NCI-H1417 (cell line): ENCODE results near the gene RPUSD2.
"Not testable (repeated sequence)": the region's sequence is repeated elsewhere in the genome, so short reads cannot be mapped to it uniquely, and the experiment has no call there.

Experiments used
- DNase-seq, 3 experiments: peaks; one replicate each; lab custom pipeline; 2025; lab: John Stamatoyannopoulos, UW

The RPUSD2 gene

DNA sequence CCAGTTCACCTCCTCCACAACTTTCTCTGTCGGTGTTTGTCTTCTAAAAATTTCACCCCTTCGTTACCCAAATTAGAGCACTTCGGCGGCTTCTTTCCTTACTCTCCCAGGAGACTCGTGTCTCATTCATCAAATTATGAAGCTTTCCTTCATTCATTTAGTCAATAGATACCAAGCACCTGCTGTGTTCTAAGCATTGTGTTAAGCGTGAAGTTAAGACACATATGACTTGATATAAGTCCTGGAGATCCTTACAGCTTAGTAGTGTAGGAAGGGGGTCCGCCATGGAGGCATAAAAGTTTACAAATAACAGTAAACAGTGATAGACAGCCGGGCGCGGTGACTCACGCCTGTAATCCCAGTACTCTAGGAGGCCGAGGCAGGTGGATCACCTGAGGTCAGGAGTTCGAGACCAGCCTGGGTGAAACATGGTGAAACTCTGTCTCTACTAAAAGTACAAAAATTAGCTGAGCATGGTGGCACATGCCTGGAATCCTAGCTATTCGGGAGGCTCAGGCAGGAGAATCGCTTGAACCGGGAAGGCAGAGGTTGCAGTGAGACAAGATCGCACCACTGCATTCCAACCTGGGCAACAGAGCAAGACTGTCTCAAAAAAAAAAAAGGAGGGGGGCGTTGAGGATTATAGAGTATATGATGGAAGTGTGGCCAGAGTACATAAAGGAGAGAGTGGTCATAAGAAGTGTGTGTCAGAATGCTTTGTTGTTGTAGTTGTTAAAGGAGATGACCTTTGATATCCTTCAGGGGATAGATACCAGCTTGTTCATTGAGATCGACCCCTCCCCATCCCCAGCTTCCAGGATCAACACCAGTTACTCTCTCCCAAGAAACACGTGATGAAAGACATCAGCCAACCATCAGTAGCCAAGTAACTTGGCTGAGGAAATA, 3.5 kb upstream of the RPUSD2 start:
- no peak for DNase-seq

DNA sequence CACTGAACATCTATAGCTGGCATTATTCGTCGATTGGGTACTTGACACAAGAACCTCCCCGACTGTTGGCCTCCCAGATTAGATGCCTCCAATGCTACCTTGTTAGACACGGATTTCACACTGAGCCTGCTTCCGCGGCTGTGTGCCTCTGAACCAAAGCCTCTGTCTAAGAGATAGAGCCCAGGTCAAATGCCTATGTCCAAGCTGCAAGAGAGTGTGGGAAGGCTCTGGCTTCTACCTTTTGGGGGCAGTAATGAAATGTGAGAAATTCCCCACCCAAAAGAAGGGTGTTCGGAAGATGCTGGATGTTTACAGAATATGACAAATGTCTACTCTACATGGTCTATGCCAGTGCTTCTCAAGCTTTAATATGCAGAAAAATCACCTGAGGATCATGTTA, 2.0 kb upstream of the RPUSD2 start:
- DNase-seq = peak in 1 of 3 experiments; percentile 1

DNA sequence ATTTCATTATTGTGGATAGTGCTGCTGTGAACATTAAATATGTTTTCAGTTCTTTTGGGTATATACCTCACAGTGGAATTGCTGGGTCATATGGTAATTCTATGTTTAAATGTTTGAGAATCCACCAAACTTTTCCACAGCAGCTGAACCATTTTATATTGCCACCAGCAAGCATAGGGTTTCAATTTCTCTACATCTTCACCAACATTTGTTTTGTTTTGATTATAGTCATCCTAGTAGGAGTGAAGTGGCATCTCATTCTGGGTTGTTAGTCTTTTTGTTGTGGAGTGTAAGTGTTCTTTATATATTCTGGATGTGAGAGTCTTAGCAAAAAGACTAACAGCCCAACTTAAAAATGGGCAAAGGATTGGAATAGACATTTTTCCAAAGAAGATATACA, 6.0 kb downstream of the RPUSD2 start:
- DNase-seq = no peak

DNA sequence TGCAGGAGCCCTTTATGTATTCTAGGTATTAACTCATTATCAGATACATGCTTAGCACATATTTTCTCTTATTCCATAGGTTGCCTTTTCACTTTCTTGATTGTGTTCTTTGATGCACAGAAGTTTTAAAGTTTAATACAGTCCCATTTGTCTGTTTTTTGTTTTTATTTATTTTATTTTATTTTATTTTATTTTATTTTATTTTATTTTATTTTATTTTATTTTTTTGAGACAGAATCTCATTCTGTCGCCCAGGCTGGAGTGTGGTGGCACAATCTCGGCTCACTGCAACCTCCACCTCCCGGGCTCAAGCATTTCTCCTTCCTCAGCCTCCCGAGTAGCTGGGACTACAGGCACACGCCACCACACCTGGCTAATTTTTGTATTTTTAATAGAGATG, 7.8 kb downstream of the RPUSD2 start:
- DNase-seq = not testable (repeated sequence)

DNA sequence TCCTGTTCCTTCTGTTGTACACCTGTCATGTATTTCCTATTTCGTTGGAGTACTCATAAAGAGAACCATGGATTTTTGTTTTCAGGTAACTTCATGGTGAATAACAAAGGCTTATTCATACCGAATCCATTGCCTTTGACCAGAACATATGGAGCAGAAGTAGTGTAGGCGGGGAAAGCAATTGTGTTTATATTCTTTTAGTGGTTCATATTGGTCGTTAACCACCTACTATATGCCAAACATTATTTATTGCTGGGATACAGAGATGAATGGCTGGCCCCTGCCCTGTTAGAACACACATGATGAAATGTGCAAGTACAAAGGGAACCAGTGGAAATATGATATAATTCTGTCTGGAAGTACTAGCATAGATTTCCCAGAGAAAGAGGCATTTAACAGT, 9.8 kb downstream of the RPUSD2 start:
- no peak for DNase-seq

DNA sequence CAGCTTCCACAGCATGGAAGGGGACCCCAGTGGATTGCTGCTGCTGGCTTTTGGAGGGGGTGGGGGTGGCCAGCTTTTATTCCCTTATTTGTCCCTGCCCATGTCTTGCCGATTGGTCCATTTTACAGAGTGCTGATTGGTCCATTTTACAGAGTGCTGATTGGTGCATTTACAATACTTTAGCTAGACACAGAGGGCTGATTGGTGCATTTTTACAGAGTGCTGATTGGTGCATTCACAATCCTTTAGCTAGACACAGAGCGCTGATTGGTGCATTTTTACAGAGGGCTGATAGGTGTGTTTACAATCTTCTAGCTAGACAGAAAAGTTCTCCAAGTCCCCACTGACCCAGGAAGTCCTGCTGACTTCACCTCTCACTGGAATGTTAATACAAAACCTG, 12.7 kb downstream of the RPUSD2 start:
- not testable (repeated sequence) for DNase-seq

DNA sequence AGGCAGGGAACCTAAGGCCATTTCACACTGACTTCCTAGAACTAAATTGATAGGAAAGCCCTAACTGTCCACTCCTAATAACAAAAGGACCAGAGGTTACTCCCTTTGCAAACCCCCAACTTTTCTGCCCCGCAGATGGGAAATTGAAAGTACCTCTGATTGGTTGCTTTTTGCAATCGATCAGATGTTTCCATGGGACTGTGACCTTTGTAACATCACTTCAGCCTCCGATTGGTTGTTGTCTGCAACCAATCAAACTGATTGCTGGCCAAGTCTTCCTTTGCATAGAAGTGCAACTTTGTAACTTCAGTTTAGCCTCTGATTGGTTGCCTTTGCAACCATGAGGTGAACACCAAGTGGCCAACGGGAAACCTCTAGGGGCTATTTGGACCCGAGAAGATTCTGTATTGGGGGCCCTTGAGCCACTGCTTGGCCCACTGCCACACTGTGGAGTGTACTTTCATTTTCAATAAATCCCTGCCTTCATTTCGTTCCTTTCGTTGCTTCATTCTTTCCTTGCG, 13.7 kb downstream of the RPUSD2 start:
- peak; percentile 17 to 69 (median 39) for DNase-seq

DNA sequence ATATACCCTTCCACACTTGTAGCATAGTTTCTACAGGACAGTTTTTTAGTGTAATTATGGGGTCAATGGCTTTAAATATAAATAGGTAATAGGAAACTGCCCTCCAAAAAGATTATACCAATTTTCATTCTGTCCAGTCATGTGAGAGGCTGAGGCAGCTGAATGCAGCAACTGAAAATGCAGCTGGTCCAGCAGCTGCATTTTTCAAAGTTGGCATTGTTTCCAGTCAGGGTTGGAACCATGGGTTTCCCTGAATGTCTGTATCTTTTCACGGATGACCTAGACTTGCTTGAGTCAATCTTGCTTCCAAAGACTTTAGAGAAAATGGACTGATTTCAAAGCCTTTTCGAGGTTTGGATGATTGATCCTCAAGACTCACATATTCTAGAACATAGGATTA, 15.1 kb downstream of the RPUSD2 start:
- DNase-seq = no peak

DNA sequence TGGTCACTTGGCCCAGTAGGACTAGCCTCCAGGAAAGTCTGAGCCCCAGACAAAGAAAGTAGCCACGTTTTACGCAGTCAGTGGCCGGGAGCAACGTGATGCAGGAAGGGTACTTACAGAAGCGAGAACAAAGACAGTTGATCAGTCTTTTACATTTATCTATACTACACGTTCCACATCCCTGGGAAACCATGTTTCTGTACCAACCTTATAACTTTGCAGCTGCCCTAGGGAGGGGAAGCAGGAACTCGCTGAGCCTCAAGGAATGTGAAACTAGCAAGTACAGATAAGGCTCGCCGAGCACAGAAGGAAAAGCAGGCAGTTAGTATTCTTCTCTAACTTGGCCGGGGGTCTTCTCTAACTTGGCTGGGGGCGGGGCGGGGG, 21.6 kb downstream of the RPUSD2 start:
- no peak for DNase-seq

DNA sequence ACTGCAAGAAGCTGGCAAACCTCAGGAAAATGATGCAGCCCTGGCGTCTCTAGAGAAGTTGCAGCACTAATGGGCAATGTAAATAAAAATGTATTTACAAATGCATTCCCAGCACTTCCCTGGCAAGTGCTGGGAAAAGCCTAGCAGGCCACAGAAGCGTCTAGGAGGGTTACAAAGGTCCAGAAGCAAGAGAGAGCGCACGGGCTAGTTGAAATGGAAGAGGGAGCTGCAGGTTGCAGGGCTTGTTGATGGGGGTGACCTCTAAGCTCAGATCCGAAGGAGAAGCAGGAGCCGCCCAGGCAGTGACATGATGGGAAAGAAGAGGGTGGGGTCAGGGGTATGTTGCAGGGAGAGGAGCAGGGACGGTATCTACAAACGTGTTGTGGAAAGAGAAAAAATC, 22.3 kb downstream of the RPUSD2 start:
- no peak for DNase-seq

DNA sequence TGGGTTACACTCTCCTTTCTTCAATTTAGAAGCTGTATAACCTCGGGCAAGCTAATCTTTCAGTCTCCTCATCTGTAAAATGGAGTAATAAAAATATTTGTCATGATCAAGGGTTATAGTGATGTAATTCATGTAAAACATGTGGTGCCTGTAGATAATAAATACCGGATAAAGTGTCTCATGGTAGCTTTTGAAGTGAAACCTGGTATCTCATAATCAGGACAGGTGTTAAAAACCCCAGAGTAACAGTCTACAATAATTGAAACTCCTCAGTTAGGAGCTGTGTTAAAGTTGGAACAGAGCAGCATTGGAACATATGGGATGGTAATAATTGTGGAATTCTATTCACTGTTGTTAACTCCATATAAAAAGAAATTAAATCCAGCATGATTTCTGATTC, 24.1 kb downstream of the RPUSD2 start:
- DNase-seq = no peak

DNA sequence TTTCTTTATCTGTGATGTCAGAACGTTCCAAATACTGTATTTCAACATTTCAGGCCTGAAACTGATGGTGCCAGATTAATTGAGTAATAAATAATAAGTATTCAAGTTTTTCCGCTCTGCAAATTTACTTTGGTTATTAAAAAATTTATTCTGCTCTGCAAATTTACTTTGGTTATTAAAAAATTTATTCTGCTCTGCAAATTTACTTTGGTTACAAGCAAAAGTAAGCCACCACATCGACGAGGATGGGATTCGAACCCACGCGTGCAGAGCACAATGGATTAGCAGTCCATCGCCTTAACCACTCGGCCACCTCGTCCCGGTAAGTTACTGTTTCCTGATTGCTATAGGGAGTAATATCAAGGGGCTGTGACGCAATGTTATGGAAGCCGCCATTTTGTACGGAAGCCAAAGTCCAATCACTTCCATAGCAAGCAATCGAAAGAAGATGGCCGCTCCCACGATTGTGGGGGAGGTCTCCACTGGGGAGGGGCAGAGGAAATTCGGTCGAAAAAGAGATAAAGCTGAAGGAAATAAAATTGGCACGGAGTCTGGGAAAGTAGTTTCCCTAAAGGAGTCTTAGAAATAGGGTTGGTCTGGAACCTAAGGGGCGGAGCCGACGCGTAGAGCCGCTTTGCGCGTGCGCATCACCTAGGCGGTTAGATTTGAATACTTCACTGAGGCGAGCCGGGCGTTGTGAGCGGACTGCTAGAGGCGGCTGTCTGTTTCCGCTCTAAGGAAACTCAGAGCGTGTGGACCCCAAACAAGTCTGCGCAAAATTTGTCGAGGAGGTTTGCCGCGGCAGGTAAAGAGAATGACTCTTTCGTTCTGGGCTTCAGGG, 24.7 kb downstream of the RPUSD2 start, which contains the start of gene KNL1:
TSS of gene KNL1 (plus strand) at position 662 of the 841 bp plus-strand sequence. CDS start 8,683 bp downstream, outside the sequence.
- peak; percentile 92 to 98 (median 92) for DNase-seq

DNA sequence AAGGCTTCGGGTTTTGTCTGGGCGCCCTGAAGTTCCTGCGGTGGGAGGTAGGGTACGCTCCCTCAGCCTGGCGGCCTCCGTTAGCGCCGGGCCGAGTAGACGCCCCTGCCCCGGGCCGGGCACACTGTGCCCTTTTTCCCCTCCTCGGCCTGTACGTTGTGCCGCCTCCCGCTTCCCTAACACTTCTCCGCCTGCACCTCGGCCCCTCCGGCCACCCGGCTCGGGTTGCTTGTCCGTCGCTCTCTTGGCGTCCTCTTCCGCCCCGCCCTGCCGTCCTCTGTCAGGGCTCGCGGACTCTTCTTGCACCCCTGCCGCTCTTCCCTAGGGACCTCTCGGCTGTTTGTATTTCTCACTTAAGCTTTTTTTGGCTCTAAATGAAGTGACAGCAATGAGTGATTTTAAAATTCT, 25.3 kb downstream of the RPUSD2 start:
- peak; percentile 47 to 82 (median 79) for DNase-seq

DNA sequence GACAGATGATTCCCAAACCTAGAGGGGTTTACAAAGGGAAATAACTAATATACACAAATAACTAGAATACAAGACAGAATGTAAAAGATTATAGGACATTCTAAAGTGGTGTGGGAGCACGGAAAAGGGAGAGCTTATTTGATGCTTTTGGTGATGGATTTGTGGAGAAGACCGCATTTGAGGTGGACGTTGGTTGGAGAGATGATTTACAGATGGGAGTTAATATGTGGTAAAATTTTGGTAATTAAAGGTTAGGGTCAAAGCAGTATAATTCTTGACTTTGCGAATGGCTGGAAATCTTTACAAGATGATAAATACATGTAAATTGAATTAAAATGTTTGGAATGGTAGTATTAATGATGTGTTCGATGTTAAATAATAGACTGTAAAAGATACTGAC, 26.1 kb downstream of the RPUSD2 start:
- peak in 1 of 3 experiments; percentile 39 for DNase-seq

DNA sequence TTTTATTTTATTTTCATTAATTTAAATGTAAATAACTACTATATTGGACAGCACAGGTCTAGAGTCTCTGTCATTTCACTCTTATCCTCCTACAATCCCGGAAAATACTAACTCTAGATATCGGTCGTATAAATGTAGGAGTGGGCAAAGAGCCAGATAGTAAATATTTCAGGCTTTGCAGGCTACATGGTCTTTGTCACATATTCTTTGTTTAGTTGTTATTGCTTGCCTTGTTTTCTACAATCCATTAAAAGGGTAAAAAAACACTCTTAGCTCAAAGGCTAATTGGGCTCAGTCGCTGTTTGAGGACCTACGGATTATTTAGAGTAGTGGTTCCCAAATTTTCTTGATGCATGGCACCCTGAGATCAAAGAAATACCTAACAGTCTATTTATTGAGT, 26.7 kb downstream of the RPUSD2 start:
- DNase-seq = peak in 2 of 3 experiments; percentile 1 to 40

DNA sequence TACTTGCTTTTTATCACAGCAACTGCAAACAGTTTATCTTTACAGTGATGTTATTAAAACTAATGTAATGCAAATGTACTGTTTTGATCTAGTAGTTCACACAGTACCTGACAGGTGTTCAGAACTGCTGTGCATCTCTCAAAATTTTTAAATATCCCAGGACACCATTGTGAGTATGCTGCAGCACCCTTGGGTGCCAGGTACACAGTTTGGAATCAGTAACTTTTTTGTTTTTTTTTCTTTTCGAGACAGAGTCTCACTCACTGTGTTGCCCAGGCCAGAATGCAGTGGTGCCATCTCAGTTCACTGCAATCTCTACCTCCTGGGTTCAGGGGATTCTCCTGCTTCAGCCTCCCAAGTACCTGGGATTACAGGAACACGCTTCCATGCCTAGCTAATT, 27.9 kb downstream of the RPUSD2 start:
- DNase-seq = no peak

DNA sequence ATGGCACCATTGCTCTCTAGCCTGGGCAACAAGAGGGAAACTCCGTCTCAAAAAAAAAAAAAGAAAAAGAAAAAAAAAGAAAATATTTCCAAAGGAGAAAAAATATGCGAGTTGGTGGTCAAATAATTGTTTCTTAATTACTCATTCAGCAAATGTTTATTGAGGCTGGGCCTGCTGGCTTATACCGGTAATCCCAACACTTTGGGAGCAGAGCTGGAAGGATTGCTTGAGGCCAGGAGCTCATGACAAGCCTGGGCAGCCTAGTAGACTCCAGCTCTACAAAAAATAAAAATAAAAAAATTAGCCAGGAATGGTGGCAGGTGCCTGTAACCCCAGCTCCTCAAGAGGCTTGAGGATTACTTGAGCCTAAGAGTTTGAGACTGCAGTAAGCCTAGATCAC, 29.0 kb downstream of the RPUSD2 start:
- DNase-seq = no peak

DNA sequence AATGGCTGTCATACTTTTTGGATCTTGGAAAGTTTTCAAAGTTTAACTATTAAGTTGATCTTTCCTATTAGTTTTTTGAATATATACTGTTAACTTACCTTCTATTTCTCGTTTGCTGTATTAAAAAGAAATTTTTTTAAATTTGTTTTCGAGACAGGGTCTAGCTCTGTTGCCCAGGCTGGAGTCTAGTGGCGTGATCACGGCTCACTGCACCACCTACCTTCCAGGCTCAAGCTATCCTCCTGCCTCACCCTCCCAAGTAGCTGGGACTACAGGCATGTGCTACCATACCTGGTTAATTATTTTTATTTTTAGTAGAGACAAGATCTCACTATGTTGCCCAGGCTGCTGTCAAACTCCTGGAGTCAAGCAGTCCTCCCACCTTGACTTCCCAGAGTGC, 29.6 kb downstream of the RPUSD2 start:
- no peak for DNase-seq

DNA sequence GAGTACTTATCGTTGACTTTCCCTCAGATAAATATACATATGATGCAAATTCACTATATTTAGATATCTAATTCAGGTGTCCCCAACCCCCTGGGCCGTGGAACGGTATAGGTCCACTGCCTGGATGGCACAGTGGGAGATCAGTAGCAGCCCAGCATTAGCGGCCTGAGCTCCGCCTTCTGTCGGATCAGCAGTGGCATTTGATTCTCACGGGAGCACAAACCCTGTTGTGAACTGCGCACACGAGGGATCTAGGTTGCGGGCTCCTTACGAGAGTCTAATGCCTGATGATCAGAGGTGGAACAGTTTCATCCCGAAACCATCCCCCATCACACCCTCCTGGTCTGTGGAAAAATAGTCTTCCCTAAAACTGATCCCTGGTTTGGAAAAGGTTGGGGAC, 31.9 kb downstream of the RPUSD2 start:
- no peak for DNase-seq

DNA sequence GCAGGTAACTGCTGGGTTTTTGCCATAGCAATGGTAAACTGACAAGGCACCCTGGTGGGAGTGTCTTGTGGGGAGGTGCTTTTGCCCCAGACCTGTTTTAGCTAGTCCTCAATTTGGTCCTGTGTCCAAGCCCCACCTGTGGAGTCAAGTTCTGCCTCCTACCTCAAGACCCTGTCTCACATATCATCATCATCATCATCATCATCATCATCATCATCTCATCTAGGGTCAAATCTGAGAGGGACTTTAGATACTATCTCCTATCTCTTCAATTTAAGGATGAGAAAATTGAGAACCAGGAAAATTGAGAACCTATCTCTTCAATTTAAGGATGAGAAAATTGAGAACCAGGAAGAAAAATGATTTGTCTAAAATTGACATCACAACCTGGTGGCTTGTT, 34.8 kb downstream of the RPUSD2 start:
- no peak for DNase-seq

DNA sequence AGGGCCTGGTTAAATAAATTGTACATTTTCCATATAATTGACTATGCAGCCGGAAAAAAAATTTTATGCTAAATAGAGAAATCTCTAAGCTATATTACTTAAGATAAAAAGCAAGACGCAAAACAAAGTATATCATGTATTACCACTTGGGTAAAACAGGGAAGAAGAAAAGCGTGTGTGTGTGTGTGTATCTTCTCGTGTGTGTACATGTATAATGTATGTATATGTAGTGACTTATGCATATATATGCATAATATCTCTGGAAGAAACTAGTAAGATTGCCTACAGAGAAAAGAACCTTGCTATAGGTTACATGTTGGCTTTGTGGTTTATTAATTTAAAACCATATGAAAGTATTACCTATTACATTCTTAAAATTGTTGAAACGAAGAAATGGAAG, 44.0 kb downstream of the RPUSD2 start:
- DNase-seq = no peak

DNA sequence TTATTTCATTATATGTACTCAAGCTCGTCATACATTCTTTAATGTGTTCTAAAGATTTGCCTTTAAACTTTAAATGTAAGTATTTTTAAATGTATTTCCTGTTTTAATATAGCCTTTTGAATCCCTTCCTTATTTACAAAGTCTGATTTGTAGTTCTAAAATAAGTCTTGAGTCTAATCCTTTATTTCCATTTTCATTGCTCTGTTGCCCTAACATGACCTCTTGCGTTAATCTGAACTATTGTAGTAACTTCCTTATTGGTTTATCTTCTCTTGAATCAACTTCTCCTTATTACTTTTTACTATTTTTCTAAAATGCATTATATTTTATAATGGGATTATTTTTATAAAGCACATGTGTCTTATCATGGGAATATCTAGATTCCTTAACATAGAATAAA, 48.9 kb downstream of the RPUSD2 start:
- no peak for DNase-seq

DNA sequence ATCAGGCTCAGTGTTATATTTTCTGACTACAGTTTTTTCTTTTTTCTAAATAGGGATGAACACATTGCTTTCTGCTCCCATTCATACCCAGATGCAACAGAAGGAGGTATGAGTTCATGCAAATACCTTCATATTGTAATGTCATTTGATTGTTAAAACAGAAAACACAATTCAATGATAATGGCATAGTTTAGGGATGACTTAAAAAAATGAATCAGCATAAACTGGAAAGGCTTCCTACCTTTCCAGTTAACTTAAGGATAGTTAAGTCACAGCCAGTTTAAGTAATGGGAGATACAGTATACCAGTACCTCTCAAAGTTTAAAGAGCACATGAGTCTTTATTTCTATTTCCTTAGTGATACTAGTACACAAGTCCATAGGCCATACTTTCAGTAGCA, 49.8 kb downstream of the RPUSD2 start:
- DNase-seq = no peak
